HepG2 (cell line): Measurements from ENCODE around the gene OAS2. TPM values are rescaled to one million over a fixed set of nuclear protein-coding genes. Genes with fewer than 3 reads are reported as not detected.

Experiments used
- ATF1 ChIP-seq: IDR thresholded peaks from 2 replicates; pipeline ENCODE4 v1.6.1; 2016; ENCODE audit warnings: mild to moderate bottlenecking, control low read depth
- MTA1 ChIP-seq: sonication (generic); formaldehyde crosslinking; IDR thresholded peaks from 2 replicates; pipeline ENCODE4 v1.4.0; 2020; ENCODE audit warnings: missing genetic modification reagents, mild to moderate bottlenecking, borderline replicate concordance
- MXD4 ChIP-seq: IDR thresholded peaks from 2 replicates; pipeline ENCODE4 v1.6.1; 2016; ENCODE audit warnings: mild to moderate bottlenecking, missing biosample characterization, missing genetic modification reagents
- SP2 ChIP-seq: sonication (generic); formaldehyde crosslinking; IDR thresholded peaks from 2 replicates; pipeline ENCODE4 v1.5.1; 2020; ENCODE audit warnings: mild to moderate bottlenecking, missing genetic modification reagents
- ZNF143 ChIP-seq: sonication (generic); formaldehyde crosslinking; IDR thresholded peaks from 2 replicates; pipeline ENCODE4 v1.4.0; 2020; ENCODE audit warnings: missing genetic modification reagents
- ZNF274 ChIP-seq: sonication (generic); formaldehyde crosslinking; IDR thresholded peaks from 2 replicates; pipeline ENCODE4 v1.5.1; 2020; ENCODE audit warnings: mild to moderate bottlenecking, missing genetic modification reagents
- ZNF644 ChIP-seq: IDR thresholded peaks from 2 replicates; pipeline ENCODE4 v1.6.1; 2016; ENCODE audit warnings: low read depth
- polyA plus RNA-seq, 8 experiments: library from polyadenylated mRNA; depleted of rRNA in 3 of 8; stranded (reverse) in 7 of 8; unstranded in 1 of 8; fragments of >200 nt; fragmentation: Illumina TruSeq in 4 of 8; extraction: Trizol in 4 of 8; gene quantifications; 2 replicates each; pipeline versions ENCODE4 v1.2.1 to v1.2.3, GENCODE V29; 2011 to 2016; ENCODE audit warnings: low read depth in 4 of 8, missing spikeins in 1 of 8, mixed read lengths in 1 of 8; ENCODE audit not compliant: insufficient read depth in 1 of 8
- total RNA-seq, 5 experiments: library from RNA; depleted of rRNA; stranded (reverse); fragments of >200 nt; fragmentation: Illumina TruSeq; extraction: Trizol; gene quantifications; 2 replicates each; pipeline ENCODE4 v1.2.3, GENCODE V29; 2016; ENCODE audit warnings: low read depth in 1 of 5
- TF ChIP-seq, protein P1 (sequence below): sonication (generic); formaldehyde crosslinking; conservative IDR thresholded peaks from 2 replicates; pipeline ENCODE4 v1.4.0; 2020; ENCODE audit warnings: mild to moderate bottlenecking, missing genetic modification reagents, moderate library complexity
- TF ChIP-seq, protein P2 (sequence below): sonication (generic); formaldehyde crosslinking; IDR thresholded peaks from 2 replicates; pipeline ENCODE4 v1.4.0; 2020; ENCODE audit warnings: mild to moderate bottlenecking, low read depth, missing genetic modification reagents
- TF ChIP-seq, protein P3 (sequence below): sonication (generic); formaldehyde crosslinking; IDR thresholded peaks from 2 replicates; pipeline ENCODE4 v1.5.0; 2020; ENCODE audit warnings: missing genetic modification reagents, mild to moderate bottlenecking, borderline replicate concordance
- TF ChIP-seq, protein P4 (sequence below): sonication (generic); formaldehyde crosslinking; IDR thresholded peaks from 2 replicates; pipeline ENCODE4 v1.8.0; 2022; ENCODE audit warnings: missing genetic modification reagents, mild to moderate bottlenecking, borderline replicate concordance

The OAS2 gene
- total and polyA plus RNA-seq, 2 of the 13 experiments (the other 11 are each of a cell fraction or from before 2014, with no cell fraction given): 0.05 to 0.24 TPM

DNA sequence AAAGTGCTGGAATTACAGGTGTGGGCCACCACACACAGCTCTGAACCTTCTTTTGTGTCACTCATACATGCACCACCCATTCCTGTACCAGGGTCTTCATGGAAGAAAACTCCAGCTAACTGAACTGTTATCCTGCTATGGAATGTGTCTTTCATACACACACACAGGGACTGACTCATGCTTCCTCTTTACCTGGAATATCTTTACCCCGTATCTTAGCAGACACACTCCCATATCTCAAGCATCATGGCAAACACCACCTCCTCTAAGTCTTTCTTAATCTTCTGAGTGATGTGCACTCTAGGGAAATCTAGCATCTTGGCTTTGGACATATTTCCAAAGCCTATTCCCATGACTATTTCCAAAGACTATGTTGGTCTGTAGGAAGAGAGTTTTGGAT lies 43.2 kb downstream of the OAS2 start (continued):
- TF ChIP-seq, protein P1, sequence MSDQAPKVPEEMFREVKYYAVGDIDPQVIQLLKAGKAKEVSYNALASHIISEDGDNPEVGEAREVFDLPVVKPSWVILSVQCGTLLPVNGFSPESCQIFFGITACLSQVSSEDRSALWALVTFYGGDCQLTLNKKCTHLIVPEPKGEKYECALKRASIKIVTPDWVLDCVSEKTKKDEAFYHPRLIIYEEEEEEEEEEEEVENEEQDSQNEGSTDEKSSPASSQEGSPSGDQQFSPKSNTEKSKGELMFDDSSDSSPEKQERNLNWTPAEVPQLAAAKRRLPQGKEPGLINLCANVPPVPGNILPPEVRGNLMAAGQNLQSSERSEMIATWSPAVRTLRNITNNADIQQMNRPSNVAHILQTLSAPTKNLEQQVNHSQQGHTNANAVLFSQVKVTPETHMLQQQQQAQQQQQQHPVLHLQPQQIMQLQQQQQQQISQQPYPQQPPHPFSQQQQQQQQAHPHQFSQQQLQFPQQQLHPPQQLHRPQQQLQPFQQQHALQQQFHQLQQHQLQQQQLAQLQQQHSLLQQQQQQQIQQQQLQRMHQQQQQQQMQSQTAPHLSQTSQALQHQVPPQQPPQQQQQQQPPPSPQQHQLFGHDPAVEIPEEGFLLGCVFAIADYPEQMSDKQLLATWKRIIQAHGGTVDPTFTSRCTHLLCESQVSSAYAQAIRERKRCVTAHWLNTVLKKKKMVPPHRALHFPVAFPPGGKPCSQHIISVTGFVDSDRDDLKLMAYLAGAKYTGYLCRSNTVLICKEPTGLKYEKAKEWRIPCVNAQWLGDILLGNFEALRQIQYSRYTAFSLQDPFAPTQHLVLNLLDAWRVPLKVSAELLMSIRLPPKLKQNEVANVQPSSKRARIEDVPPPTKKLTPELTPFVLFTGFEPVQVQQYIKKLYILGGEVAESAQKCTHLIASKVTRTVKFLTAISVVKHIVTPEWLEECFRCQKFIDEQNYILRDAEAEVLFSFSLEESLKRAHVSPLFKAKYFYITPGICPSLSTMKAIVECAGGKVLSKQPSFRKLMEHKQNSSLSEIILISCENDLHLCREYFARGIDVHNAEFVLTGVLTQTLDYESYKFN: no peak
- TF ChIP-seq MTA1 (no peak), ATF1 (no peak), MXD4 (no peak), ZNF644 (CRISPR knock-in tag) (no peak), ZNF143 (no peak), ZNF274 (CRISPR knock-in tag) (no peak), SP2 (CRISPR knock-in tag) (no peak)
- TF ChIP-seq, protein P2, sequence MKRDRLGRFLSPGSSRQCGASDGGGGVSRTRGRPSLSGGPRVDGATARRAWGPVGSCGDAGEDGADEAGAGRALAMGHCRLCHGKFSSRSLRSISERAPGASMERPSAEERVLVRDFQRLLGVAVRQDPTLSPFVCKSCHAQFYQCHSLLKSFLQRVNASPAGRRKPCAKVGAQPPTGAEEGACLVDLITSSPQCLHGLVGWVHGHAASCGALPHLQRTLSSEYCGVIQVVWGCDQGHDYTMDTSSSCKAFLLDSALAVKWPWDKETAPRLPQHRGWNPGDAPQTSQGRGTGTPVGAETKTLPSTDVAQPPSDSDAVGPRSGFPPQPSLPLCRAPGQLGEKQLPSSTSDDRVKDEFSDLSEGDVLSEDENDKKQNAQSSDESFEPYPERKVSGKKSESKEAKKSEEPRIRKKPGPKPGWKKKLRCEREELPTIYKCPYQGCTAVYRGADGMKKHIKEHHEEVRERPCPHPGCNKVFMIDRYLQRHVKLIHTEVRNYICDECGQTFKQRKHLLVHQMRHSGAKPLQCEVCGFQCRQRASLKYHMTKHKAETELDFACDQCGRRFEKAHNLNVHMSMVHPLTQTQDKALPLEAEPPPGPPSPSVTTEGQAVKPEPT (CRISPR knock-in tag): no peak
- TF ChIP-seq, protein P3, sequence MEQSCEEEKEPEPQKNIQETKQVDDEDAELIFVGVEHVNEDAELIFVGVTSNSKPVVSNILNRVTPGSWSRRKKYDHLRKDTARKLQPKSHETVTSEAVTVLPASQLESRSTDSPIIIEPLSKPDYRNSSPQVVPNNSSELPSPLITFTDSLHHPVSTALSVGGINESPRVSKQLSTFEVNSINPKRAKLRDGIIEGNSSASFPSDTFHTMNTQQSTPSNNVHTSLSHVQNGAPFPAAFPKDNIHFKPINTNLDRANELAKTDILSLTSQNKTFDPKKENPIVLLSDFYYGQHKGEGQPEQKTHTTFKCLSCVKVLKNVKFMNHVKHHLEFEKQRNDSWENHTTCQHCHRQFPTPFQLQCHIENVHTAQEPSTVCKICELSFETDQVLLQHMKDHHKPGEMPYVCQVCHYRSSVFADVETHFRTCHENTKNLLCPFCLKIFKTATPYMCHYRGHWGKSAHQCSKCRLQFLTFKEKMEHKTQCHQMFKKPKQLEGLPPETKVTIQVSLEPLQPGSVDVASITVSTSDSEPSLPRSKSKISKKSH (CRISPR knock-in tag): no peak
- TF ChIP-seq, protein P4, sequence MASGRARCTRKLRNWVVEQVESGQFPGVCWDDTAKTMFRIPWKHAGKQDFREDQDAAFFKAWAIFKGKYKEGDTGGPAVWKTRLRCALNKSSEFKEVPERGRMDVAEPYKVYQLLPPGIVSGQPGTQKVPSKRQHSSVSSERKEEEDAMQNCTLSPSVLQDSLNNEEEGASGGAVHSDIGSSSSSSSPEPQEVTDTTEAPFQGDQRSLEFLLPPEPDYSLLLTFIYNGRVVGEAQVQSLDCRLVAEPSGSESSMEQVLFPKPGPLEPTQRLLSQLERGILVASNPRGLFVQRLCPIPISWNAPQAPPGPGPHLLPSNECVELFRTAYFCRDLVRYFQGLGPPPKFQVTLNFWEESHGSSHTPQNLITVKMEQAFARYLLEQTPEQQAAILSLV (CRISPR knock-in tag): no peak
